GM19452 (cell line): ENCODE data around the gene TRAF3.
"Not testable (repeated sequence)": the region's sequence is repeated elsewhere in the genome, so short reads cannot be mapped to it uniquely, and the experiment has no call there.

Experiments used
- ATAC-seq: cut with Tn5 transposase; IDR thresholded peaks from one replicate; pipeline ENCODE4 v1.9.1; 2021; ENCODE audit not compliant: unreplicated experiment

Gene TRAF3

DNA sequence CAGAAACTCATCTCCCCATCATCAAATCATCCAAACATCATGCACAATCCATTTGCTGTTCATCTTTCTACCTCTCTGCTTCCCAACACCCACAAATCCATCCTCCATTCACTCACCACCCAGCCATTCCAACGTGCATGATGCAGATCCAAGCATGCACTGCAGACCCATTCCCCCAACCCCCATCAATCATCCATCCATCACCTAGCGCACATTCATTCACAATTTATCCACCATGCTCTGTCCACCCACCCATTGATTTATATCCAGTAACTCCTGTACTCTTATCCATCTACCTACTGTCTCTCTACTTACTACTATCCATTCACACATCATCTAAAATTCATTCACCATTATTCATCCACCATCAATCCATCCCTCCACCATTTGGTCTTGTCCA lies 141.2 kb downstream of the TRAF3 start:
- no peak for ATAC-seq

DNA sequence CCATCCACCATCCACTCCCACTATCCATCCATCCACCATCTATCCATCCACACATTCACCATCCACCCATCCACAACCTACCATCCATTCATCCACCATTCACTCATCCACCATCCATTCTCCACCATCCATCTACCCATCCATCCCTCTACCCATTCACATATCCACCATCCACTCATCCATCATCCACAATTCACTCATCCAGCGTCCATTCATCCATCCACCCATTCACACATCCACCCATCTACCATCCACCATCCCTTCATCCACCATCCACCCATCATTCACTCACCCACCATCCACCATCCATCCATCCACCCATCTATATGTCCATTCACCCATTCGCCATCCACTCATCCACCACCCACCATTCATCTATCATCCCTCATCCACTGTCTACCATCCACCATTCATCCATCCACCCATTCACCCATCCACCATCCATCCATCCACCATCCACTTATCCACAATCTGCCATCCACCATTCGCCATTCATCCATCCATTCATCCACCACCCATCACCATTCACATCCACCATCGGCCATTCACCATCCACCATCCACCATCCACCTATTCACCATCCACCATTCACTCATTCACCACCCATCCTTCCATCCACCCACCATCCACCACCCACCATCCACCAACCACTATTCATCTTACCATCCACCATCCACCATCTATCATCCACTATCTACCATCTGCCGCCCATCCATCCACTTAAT lies 143.2 kb downstream of the TRAF3 start:
- no peak for ATAC-seq

DNA sequence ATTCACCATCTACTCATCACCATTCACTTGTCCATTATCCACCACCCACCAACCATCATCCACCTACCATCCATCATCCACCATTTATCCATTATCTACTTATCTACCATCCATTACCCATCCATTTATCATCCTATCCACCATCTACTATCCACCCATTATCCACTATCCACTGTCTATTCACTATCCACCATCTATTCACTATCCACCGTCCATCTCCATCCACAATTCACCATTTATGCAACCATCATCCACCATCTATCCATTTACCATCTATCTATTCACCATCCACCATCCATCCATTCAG lies 143.7 kb downstream of the TRAF3 start:
- no peak for ATAC-seq

DNA sequence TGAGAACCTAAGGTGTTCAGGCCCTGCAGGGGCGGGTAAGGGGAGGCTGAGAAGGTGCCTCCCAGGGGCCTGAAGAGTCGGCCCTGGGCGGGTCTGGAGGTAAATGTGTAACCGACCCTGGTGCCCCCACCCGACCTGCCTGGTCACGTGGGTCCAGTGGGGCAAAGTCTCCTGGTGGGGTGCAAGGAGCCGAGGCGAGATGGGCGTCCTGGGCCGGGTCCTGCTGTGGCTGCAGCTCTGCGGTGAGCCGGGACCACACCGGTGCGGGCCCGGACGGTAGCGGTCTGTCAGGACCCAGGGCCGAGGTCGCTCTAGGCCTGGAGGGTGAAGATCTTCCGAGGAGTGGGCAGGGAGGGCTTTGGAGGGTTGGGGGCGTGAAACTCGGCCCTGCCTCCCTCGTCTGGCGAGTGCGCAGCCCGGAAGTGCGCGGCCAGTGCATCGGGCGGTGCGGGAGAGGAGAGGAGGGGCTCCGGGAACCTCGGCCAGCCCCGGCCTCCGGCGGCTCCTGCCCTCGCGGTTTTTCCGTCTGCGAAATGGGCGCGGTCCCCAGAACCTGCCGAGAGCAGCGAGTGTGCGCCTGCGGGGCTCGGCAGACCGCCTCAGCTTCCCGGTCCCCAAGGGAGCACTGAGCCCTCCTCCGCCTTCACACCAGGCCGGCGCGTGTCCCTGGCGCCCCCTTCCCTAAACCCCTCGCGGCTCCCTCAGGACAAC lies 145.4 kb downstream of the TRAF3 start, which contains the start of gene AMN:
TSS of gene AMN (plus strand) at position 174 of the 711 bp plus-strand sequence. CDS start at position 200, 26 bp downstream.
- ATAC-seq = no peak

DNA sequence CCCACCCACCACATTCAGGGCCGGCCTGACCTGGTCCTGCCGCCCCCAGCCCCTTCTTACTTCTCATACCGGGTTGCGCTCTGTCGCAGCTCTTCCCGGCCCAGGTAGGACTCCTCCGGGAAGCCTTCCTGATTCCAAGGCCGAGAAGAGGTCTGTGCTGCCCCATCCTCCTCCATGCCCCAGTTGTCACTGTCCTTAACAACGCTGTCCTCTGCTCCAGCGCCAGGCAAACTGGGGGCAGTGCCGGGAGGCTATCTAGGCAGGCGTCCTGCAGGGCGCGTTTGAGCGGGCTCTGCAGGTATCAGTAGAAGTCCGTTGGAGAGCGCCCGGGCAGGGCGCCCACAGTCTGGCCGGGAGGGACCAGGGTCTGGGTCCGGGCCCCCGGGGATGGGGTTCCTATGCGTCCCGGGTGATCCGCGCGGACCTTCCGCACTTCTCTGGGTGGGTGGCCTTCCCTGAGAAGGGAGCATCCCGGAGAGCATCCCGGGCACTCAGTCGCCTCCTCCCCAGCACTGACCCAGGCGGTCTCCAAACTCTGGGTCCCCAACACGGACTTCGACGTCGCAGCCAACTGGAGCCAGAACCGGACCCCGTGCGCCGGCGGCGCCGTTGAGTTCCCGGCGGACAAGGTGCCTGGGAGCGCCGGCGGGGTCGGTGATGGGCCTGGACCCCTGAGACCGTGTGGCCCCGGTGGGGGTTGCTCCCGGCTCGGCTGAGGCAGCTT lies 146.1 kb downstream of the TRAF3 start:
- no peak for ATAC-seq

DNA sequence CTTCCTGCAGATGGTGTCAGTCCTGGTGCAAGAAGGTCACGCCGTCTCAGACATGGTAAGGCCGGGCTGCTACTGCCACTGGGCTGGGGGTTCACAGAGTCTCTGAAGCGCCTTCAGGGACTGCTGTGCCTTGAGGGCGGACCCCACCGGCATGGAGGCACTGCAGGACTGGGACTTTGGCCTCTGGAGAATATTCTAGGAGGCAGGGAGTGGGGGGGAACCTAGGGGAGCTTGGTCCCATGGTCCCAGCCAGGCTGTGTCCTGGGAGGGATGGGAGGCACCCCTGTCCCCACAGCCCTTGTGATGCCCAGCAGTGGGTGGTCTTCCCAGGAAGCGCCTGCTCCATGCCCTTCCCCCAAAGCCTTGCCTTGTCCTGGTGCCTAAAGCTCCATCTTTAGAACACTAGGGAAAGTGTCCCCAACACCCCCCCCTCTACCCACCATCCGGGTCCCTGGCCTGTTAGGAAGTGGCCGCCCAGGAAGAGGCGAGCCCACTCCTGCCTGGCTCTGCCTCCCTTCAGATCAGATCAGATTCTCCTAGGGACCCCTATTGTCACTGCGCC lies 146.8 kb downstream of the TRAF3 start:
- ATAC-seq = no peak

DNA sequence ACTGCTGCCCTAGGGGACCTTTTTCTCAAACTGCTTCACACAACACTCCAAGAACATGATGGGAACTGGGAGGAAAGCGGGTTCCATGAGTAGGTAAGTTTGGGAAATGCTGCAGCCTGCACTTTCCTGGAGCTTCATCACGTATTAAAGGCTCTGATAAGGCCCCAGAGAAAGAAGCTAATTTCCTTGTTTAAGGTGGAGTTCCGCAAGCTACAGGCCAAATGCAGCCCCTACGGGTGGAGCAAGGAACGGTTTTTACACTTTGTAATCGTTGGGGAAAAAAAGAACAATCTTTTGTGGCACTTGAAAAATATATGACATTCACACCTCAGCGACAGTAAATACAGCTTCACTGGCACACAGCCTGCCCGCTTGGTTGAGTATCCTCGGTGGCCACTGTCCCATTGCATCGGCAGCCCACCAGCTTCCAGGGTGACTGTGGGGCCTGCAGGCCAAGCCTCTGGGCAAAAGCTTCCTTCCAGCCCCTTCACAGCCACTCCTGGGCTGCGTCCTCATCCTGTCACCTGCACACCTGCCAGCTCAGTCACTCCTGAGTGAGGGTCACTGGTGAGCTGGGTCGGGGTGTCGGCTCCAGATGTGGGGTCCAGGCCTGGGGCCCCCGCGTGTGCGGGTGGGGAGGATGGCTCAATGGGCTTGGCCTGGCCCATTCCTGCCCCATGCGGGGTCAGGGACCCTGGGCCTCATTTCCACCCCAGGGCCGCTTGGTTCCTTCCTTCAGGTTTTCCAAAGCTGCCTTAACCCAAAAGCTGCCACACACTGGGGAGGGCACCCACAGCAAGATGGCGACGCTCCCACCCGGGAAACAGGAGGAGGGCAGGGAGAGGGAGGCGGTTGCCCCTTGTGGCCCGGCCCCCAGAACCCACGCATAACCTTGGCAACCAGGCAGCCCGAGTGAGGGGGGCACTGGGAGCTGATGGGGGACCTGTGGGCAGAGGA lies 147.7 kb downstream of the TRAF3 start:
- ATAC-seq = no peak

DNA sequence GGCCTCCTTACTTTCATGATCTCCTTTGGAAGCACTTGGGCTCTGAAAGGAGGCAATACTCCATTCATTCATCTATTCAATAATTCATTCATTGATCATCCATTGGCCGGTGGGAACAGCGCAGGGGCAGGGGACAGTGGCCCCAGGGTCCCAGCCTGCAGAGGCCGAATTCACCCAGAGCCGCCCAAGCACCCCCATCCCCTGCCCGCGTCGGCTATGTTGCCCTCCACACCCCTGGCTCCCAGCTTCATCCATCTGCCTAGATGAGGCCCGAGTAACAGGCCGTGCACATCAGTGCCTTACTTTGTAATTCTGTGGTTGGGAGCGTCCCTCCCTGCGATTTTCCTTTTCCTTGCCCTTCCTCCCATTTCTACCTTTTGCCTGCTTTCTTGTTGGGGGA lies 148.4 kb downstream of the TRAF3 start:
- no peak for ATAC-seq

DNA sequence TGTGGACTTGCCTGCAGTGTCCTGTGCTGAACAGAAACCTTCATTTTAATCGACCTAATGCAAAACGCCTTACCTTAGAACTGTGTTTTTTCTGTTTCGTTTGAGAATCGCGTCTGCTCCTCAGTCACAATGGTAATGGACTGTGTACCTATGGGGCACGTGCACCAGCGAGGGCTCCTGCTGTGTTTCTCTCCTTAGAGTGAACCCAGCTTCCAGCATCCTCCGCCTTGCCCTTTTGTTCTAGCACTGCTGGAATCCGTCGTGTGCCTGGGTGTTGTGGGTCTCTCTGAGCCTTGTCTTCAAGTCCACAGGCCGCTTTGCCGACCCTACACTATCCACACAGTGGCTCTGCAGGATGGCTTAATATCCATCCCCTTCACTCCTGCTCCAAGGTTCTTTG lies 148.9 kb downstream of the TRAF3 start:
- no peak for ATAC-seq

DNA sequence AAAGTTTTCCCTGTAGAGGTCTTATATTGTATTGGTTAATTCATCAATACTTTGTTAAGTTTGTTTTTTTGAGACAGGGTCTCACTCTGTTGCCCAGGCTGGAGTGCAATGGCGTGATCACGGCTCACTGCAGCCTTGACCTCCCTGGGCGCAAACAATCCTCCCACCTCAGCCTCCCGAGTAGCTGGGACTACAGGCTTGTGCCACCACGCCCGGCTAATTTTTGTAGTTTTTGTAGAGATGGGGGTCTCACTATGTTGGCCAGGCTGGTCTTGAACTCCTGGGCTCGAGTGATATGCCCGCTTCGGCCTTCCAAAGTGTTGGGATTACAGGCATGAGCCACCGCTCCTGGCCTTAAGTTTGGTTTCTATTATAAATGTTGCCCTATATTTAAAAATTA lies 149.6 kb downstream of the TRAF3 start:
- ATAC-seq = not testable (repeated sequence)

DNA sequence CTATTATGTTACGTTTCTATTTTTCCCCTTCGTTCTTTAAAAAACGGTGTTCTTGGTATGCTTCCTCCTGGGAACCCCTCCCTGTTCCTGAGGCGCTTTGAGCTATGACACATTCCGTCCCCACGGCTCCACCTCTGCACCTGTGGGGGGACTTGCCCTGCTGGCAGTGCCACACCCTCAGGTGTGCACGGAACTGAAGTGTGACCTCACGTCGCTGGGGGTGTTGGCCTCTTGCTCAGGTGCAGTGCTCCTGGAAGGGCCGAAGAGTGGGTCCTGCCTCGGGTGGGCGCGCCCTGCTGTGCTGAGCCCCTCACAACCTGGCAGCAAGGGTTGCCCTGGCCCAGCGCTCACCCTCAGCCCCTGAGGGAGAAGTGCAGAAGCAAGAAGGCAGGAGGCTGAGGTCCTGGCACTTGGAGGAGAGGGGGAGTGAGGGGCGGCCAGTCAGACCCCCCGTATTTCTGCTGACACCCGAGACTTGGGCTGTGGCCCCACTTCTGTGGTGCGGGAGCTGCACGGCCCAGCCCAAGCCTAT lies 150.2 kb downstream of the TRAF3 start:
- ATAC-seq = no peak

DNA sequence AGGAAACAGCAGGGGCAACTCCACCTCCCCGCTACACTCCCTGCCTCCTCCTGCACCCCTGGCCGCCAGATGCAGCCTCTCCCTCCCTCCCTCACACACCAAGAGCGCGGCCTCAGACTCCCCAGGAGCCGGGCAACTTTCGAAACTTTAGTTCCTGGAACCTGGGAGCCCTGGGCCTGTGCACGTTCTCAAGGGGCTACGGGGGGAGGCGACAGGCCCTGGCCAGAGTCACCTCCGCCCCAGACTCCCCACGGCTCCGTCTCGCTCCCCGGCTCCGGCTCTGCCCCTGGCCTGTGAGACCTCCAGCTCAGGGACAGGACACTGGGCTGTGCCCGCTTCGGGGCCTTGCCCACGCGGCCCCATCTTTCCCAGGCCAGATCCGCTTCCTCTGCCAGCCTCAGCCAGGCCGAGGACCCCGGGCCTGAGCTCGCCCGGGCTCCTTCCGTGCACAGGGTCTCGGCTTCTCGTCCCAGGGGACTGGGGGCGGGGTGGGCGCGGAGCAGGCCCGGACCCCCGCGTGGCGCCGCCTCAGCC lies 150.7 kb downstream of the TRAF3 start:
- peak; percentile 14 for ATAC-seq

DNA sequence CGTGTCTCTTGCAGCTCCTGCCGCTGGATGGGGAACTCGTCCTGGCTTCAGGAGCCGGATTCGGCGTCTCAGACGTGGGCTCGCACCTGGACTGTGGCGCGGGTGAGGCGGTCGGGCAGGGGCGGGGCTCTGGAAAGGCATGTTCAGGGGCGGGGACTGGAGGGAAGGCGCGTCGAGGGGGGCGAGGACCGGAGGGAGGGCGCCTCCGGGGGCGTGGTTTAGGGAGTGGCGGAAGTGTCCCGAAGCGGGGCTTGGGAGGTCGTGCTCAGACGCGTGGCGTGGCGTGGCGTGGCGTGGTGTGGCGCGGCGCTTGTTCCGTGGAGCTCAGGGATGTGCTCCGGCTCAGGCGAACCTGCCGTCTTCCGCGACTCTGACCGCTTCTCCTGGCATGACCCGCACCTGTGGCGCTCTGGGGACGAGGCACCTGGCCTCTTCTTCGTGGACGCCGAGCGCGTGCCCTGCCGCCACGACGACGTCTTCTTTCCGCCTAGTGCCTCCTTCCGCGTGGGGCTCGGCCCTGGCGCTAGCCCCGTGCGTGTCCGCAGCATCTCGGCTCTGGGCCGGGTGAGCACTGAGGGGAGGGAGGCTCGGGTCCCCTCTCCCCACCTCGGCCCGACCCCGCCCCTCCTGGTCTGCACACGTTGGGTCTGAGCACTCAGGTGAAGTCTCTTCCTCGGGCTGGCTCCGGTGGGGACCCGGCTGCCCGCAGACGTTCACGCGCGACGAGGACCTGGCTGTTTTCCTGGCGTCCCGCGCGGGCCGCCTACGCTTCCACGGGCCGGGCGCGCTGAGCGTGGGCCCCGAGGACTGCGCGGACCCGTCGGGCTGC lies 151.4 kb downstream of the TRAF3 start:
- ATAC-seq = peak; percentile 49

DNA sequence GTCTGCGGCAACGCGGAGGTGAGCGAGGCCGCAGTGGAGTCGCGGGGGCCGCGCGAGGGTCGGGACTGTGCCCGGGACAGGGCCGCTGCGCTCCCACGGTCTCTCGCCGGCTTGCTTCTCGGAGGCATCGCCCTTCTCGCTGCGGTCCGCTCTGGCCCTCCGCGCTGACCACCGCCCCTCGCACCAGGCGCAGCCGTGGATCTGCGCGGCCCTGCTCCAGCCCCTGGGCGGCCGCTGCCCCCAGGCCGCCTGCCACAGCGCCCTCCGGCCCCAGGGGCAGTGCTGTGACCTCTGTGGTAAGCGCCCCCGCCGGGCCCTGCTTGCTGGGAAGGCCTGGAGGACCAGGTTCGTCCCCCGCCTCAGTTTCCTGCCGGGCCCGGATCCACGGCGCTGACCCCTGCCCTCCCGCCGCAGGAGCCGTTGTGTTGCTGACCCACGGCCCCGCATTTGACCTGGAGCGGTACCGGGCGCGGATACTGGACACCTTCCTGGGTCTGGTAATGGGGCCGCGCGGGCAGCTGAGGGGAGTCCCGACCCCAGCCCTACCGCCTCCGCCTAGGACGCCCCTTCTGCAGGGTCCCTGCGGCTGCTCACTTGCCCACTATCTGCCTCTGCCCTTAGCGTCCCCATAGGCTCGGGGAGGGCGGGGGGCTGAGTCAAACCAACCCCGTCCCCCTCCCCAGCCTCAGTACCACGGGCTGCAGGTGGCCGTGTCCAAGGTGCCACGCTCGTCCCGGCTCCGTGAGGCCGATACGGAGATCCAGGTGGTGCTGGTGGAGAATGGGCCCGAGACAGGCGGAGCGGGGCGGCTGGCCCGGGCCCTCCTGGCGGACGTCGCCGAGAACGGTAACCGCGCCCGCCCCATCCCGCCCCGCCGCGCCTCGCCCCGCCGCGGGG lies 152.2 kb downstream of the TRAF3 start:
- ATAC-seq = no peak

DNA sequence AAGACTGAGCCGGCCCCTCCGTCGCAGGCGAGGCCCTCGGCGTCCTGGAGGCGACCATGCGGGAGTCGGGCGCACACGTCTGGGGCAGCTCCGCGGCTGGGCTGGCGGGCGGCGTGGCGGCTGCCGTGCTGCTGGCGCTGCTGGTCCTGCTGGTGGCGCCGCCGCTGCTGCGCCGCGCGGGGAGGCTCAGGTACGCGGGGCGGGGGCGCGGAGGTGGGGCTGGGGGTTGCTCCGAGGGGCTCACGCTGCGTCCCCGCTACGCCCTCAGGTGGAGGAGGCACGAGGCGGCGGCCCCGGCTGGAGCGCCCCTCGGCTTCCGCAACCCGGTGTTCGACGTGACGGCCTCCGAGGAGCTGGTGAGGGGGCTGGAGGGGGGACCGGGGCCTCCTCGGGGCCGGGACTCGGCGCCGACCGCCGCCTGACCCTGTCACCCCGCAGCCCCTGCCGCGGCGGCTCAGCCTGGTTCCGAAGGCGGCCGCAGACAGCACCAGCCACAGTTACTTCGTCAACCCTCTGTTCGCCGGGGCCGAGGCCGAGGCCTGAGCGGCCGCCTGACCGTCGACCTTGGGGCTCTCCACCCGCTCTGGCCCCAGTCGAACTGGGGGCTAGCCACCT lies 153.0 kb downstream of the TRAF3 start:
- no peak for ATAC-seq

DNA sequence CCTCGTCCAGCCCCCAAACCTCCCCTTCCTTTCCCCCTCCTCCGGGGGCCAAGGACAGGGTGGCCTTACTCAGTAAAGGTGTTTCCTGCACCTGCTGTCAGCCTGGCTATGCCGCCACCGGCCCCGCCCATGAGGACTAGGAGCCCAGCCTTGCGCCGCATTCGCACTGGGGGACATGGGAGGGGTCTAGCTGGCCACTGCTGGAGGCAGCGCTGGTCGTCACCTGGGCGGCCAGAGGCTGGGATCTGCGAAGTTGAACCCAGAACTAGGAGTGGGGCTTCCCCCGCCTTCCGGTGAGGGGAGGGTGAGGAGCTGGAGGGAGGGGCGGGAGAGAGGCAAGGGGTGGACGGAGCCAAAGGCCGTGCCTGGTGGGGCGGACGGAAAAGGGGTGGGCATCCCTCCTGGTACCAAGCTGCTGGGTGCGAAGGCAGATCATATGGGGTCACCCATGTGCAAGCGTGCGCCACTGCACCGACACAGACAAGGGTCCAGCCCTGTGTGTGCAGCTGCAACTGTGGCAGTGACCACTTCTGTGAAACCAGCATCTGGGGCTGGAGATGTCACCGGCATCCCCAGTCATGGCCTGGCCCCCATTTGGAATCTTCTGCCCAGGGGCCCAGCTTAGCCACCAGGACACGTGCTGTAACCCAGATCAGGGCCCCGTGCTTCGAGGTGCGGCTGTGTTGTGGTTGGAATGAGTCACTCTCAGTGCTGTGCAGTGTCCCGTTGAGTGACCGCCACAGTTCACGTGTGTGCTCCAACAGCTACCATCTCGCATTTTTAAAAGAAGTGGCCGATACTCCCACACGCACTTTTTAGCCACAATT lies 153.7 kb downstream of the TRAF3 start:
- no peak for ATAC-seq
